Trophoblast cell (in vitro differentiated cells and primary cell): ENCODE results near the gene OR4X2. TPM values are rescaled to one million over a fixed set of nuclear protein-coding genes. Genes with fewer than 3 reads are reported as not detected.

Source experiments
- DNase-seq, 2 donors: peaks; one replicate each; pipeline ENCODE4 v3.0.0-alpha.2; 2016
- H2AFZ ChIP-seq: 2 replicates; pipeline ENCODE4 v1.6.1; 2013; ENCODE audit warnings: low read length, moderate library complexity, mild to moderate bottlenecking; ENCODE audit not compliant: insufficient read depth, poor library complexity
- H2AK5ac ChIP-seq: 2 replicates; pipeline ENCODE4 v1.6.1; 2013; ENCODE audit warnings: mild to moderate bottlenecking, low read length
- H2BK120ac ChIP-seq: 2 replicates; pipeline ENCODE4 v1.6.1; 2013; ENCODE audit warnings: low read length, mild to moderate bottlenecking, moderate library complexity; ENCODE audit not compliant: insufficient read depth, poor library complexity
- H2BK12ac ChIP-seq: 2 replicates; pipeline ENCODE4 v1.6.1; 2013; ENCODE audit warnings: mild to moderate bottlenecking, low read length, moderate library complexity
- H2BK5ac ChIP-seq: 2 replicates; pipeline ENCODE4 v1.6.1; 2013; ENCODE audit warnings: low read length, low read depth, moderate library complexity, mild to moderate bottlenecking; ENCODE audit not compliant: poor library complexity
- H3K14ac ChIP-seq: 2 replicates; pipeline ENCODE4 v1.6.1; 2013; ENCODE audit warnings: mild to moderate bottlenecking, low read length
- H3K18ac ChIP-seq: 2 replicates; pipeline ENCODE4 v1.6.1; 2013; ENCODE audit warnings: mild to moderate bottlenecking, low read length
- H3K23ac ChIP-seq: 2 replicates; pipeline ENCODE4 v1.6.1; 2013; ENCODE audit warnings: low read length
- H3K27ac ChIP-seq: 2 replicates; pipeline ENCODE4 v1.5.1; 2013; ENCODE audit warnings: low read depth, mild to moderate bottlenecking, inconsistent platforms, low read length, moderate library complexity
- H3K27me3 ChIP-seq: 2 replicates; pipeline ENCODE4 v1.6.1; 2013; ENCODE audit warnings: inconsistent platforms, mild to moderate bottlenecking, low read length, moderate library complexity; ENCODE audit not compliant: insufficient read depth
- H3K36me3 ChIP-seq, 2 experiments: 1 replicate in 1 of 2; 2 replicates in 1 of 2; pipeline ENCODE4 v1.6.1; 2013; ENCODE audit warnings: low read length in 2 of 2, mild to moderate bottlenecking in 2 of 2, moderate library complexity in 1 of 2; ENCODE audit not compliant: insufficient read depth in 2 of 2, control insufficient read depth in 1 of 2
- H3K4ac ChIP-seq: 2 replicates; pipeline ENCODE4 v1.6.1; 2013; ENCODE audit warnings: low read depth, mild to moderate bottlenecking, low read length, moderate library complexity
- H3K4me1 ChIP-seq, 2 experiments: 1 replicate in 1 of 2; 2 replicates in 1 of 2; pipeline ENCODE4 v1.6.1; 2013; ENCODE audit warnings: low read length in 2 of 2, mild to moderate bottlenecking in 2 of 2, moderate library complexity in 1 of 2; ENCODE audit not compliant: insufficient read depth in 2 of 2, control insufficient read depth in 1 of 2
- H3K4me2 ChIP-seq: 2 replicates; pipeline ENCODE4 v1.6.1; 2013; ENCODE audit warnings: inconsistent platforms, mild to moderate bottlenecking, low read length, moderate library complexity
- H3K4me3 ChIP-seq: 2 replicates; pipeline ENCODE4 v1.5.1; 2013; ENCODE audit warnings: mild to moderate bottlenecking, low read depth, low read length, inconsistent platforms
- H3K79me1 ChIP-seq: one replicate; pipeline ENCODE4 v1.6.1; 2013; ENCODE audit warnings: low read length
- H3K79me2 ChIP-seq: 2 replicates; pipeline ENCODE4 v1.6.1; 2013; ENCODE audit warnings: low read length, mild to moderate bottlenecking; ENCODE audit not compliant: control insufficient read depth, insufficient read depth, poor library complexity
- H3K9ac ChIP-seq: 2 replicates; pipeline ENCODE4 v1.6.1; 2013; ENCODE audit warnings: mild to moderate bottlenecking, low read length
- H3K9me3 ChIP-seq: 2 replicates; pipeline ENCODE4 v1.6.1; 2013; ENCODE audit warnings: low read depth, mild to moderate bottlenecking, control low read depth, inconsistent platforms, low read length; ENCODE audit not compliant: insufficient read depth
- H4K12ac ChIP-seq: 2 replicates; pipeline ENCODE4 v1.6.1; 2013; ENCODE audit warnings: low read depth, mild to moderate bottlenecking, low read length, moderate library complexity
- H4K8ac ChIP-seq: 2 replicates; pipeline ENCODE4 v1.6.1; 2013; ENCODE audit warnings: low read depth, mild to moderate bottlenecking, low read length, moderate library complexity
- H4K91ac ChIP-seq: one replicate; pipeline ENCODE4 v1.6.1; 2013; ENCODE audit warnings: low read depth, mild to moderate bottlenecking, low read length, moderate library complexity
- WGBS: extraction: QIAGEN DNeasy Blood & Tissue Kit; methylation state at CpG from one replicate; pipeline ENCODE4 v1.1.7; 2013; ENCODE audit warnings: missing lambda C conversion rate; ENCODE audit not compliant: insufficient read length, insufficient coverage; ENCODE audit errors: extremely low coverage; 5-methylcytosine and 5-hydroxymethylcytosine counted together
- polyA plus RNA-seq: library from polyadenylated mRNA; stranded (reverse); fragments of 200-250 nt; gene quantifications from 2 replicates; pipeline ENCODE4 v1.2.3, GENCODE V29; 2013

OR4X2 gene, protein sequence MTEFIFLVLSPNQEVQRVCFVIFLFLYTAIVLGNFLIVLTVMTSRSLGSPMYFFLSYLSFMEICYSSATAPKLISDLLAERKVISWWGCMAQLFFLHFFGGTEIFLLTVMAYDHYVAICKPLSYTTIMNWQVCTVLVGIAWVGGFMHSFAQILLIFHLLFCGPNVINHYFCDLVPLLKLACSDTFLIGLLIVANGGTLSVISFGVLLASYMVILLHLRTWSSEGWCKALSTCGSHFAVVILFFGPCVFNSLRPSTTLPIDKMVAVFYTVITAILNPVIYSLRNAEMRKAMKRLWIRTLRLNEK
- polyA plus RNA-seq = not detected in 2 replicates

DNA sequence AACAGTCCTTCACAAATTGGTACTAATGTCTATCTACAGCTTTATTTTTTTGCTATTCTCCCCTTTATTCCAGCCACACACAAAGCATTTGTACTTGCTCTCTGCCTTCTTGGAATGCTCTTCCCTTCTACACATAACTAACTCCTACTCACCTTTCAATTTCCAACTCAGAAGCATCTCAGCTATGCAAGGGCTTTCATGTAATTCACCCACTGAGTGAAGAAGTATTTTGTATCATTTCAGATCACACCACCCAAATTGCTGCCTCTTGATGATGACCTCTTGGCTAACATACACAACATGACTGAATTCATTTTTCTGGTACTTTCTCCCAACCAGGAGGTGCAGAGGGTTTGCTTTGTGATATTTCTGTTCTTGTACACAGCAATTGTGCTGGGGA is at the start of gene OR4X2:
Gene OR4X2 (plus strand): TSS at position 301 of the 400 bp plus-strand sequence. CDS start 0 bp downstream, at position 301.
- H3K14ac ChIP-seq = no peak within 1 kb of the TSS
- H3K79me2 ChIP-seq = no peaks in the 10 kb centered on the region
- H3K27ac ChIP-seq = no peak within 1 kb of the TSS
- no peak within 1 kb of the TSS for H4K91ac ChIP-seq
- no peak for DNase-seq
- no peaks in the 10 kb centered on the region for H3K4me1 ChIP-seq
- H4K12ac ChIP-seq = no peak within 1 kb of the TSS
- no peak within 1 kb of the TSS for H2BK5ac ChIP-seq
- H3K79me1 ChIP-seq = no peaks in the 10 kb centered on the region
- no peak within 1 kb of the TSS for H3K4me3 ChIP-seq
- no peak within 1 kb of the TSS for H4K8ac ChIP-seq
- no peak within 1 kb of the TSS for H3K18ac ChIP-seq
- no peak within 1 kb of the TSS for H3K4me2 ChIP-seq
- H3K27me3 ChIP-seq = no peaks in the 10 kb centered on the region
- no peak within 1 kb of the TSS for H2BK12ac ChIP-seq
- no peak within 1 kb of the TSS for H2AK5ac ChIP-seq
- H3K9ac ChIP-seq = no peak within 1 kb of the TSS
- H2AFZ ChIP-seq = no peak within 1 kb of the TSS
- no peak within 1 kb of the TSS for H3K23ac ChIP-seq
- H3K4ac ChIP-seq = no peak within 1 kb of the TSS
- peaks cover 17% of the 10 kb centered on the region for H3K9me3 ChIP-seq
- no peaks in the 10 kb centered on the region for H3K36me3 ChIP-seq
- no peak within 1 kb of the TSS for H2BK120ac ChIP-seq

GRCh38 chr11:48207881-48208280 is 37.0 kb upstream of the OR4X2 start:
- no peak for DNase-seq
- Histone ChIP-seq H3K4me3 (no peak overlapping the region), H2AFZ (no peak overlapping the region), H3K79me1 (no peaks in the 10 kb centered on the region), H4K91ac (no peak overlapping the region), H3K27me3 (no peaks in the 10 kb centered on the region), H3K4me2 (no peak overlapping the region), H3K4me1 (no peaks in the 10 kb centered on the region), H4K8ac (no peak overlapping the region), H3K23ac (no peak overlapping the region), H2BK12ac (no peak overlapping the region), H2BK5ac (no peak overlapping the region), H3K14ac (no peak overlapping the region), H3K4ac (no peak overlapping the region), H3K18ac (no peak overlapping the region), H3K27ac (no peak overlapping the region), H3K9me3 (peaks cover 6% of the 10 kb centered on the region), H3K79me2 (no peaks in the 10 kb centered on the region), H3K9ac (no peak overlapping the region), H4K12ac (no peak overlapping the region), H2AK5ac (no peak overlapping the region), H2BK120ac (no peak overlapping the region), H3K36me3 (no peaks in the 10 kb centered on the region)
- WGBS = no CpG with 5 or more reads among the region's 2 CpGs

- H2BK5ac ChIP-seq = no peak overlapping the region
- no peak overlapping the region for H3K27ac ChIP-seq
- H2AFZ ChIP-seq = no peak overlapping the region
- WGBS = no CpG with 5 or more reads among the region's 7 CpGs
- no peaks in the 10 kb centered on the region for H3K36me3 ChIP-seq
- H4K8ac ChIP-seq = no peak overlapping the region
- no peak overlapping the region for H3K9ac ChIP-seq
- H3K27me3 ChIP-seq = no peaks in the 10 kb centered on the region
- no peaks in the 10 kb centered on the region for H3K79me2 ChIP-seq
- no peak overlapping the region for H2AK5ac ChIP-seq
- no peaks in the 10 kb centered on the region for H3K79me1 ChIP-seq
- DNase-seq = peak in 1 of 2 donors; percentile 46
- no peak overlapping the region for H3K4ac ChIP-seq
- H3K4me2 ChIP-seq = no peak overlapping the region
- H3K4me1 ChIP-seq = no peaks in the 10 kb centered on the region
- no peak overlapping the region for H2BK12ac ChIP-seq
- H3K18ac ChIP-seq = no peak overlapping the region
- no peak overlapping the region for H4K91ac ChIP-seq
- no peak overlapping the region for H3K14ac ChIP-seq
- no peak overlapping the region for H3K23ac ChIP-seq
- no peak overlapping the region for H2BK120ac ChIP-seq
- no peak overlapping the region for H3K4me3 ChIP-seq
- peaks cover 9% of the 10 kb centered on the region for H3K9me3 ChIP-seq
- H4K12ac ChIP-seq = no peak overlapping the region
These were observed 34.9 kb upstream of the OR4X2 start for GRCh38 chr11:48210052-48210451.

- Histone ChIP-seq H3K79me2 (no peaks in the 10 kb centered on the region), H3K27me3 (no peaks in the 10 kb centered on the region), H2BK120ac (no peak within 1 kb of the TSS), H2AFZ (no peak within 1 kb of the TSS), H2AK5ac (no peak within 1 kb of the TSS), H3K9ac (peak within 1 kb of the TSS; percentile 58), H2BK5ac (no peak within 1 kb of the TSS), H3K79me1 (no peaks in the 10 kb centered on the region), H2BK12ac (no peak within 1 kb of the TSS), H3K23ac (peak within 1 kb of the TSS; percentile 74), H4K12ac (no peak within 1 kb of the TSS), H3K36me3 (no peaks in the 10 kb centered on the region), H3K4me3 (no peak within 1 kb of the TSS), H3K14ac (no peak within 1 kb of the TSS), H4K8ac (no peak within 1 kb of the TSS), H3K9me3 (peaks cover 9% of the 10 kb centered on the region), H3K27ac (no peak within 1 kb of the TSS), H3K18ac (no peak within 1 kb of the TSS), H4K91ac (no peak within 1 kb of the TSS), H3K4ac (no peak within 1 kb of the TSS), H3K4me1 (no peaks in the 10 kb centered on the region), H3K4me2 (no peak within 1 kb of the TSS)
- no peak for DNase-seq
- no CpG with 5 or more reads among the region's 2 CpGs for WGBS
These were observed 28.4 kb upstream of the OR4X2 start, which contains the start of gene OR4B1 for GRCh38 chr11:48216510-48216909. TSS of gene OR4B1 (plus strand) at chr11:48216810. CDS start at chr11:48216810, 0 bp downstream.
